ENCODE results near the gene SLC40A1.

Gene SLC40A1

DNA sequence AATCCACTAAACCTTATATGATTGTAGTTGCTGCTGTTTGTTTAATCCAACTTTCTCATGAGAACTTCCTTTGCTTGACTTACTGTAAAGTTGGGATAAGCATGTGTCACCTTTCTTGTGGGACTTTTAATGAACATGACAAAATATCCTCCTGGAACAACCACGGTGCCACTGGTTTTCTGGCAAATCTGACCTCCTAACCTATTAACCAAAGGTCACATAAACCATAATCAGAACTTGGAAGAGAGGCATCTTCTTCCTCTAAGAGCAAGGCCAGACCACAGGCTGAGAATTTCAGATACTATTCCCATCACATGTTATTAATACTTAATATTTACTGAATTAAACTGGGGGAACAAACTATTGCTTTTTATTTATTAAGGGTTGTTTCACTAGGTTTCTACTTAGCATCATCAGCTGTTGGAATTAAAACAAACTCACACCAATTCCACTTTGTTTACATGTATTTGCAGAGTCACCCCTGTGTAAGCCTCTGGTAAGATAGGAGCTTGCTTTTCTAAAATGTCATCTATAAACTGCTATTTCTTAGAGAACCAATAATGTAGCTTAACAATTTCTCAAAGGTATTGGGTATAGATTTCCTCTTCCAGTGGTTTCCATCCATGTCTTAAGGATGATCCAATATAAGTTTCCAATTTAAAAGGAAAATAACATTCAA, 2.2 kb downstream of the SLC40A1 start:
- Histone ChIP-seq H3K4me1 (no peaks in the 10 kb centered on the region; the same call in 1 of the 2 replicates), H3K4me3 (ENCODE audit: low read depth, low read length) (no peak overlapping the region)

DNA sequence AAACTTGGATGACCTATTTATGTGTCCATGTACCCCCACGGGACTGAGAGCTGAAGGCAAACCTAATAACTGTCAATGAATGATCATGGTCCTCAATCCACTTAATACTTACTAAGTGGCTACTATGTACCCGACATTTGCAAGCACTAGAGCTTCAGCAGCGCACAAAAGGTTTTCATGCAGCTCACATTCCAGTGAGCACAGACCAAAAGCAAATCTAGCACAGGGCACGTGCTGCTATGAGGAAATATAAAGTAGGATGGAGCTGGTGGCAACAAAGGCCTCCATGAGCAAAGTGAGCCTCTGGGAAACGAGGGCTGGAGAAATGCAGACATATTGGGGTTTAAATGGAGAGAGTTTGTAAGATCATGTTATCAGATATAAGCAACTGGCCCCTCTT, 3.5 kb downstream of the SLC40A1 start:
- no peaks in the 10 kb centered on the region; the same call in 1 of the 2 replicates for H3K4me1 ChIP-seq
- H3K27me3 ChIP-seq, result no peaks in the 10 kb centered on the region
- H3K36me3 ChIP-seq, result no peaks in the 10 kb centered on the region
- no peak for DNase-seq
- TF ChIP-seq, protein P1, sequence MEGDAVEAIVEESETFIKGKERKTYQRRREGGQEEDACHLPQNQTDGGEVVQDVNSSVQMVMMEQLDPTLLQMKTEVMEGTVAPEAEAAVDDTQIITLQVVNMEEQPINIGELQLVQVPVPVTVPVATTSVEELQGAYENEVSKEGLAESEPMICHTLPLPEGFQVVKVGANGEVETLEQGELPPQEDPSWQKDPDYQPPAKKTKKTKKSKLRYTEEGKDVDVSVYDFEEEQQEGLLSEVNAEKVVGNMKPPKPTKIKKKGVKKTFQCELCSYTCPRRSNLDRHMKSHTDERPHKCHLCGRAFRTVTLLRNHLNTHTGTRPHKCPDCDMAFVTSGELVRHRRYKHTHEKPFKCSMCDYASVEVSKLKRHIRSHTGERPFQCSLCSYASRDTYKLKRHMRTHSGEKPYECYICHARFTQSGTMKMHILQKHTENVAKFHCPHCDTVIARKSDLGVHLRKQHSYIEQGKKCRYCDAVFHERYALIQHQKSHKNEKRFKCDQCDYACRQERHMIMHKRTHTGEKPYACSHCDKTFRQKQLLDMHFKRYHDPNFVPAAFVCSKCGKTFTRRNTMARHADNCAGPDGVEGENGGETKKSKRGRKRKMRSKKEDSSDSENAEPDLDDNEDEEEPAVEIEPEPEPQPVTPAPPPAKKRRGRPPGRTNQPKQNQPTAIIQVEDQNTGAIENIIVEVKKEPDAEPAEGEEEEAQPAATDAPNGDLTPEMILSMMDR (IDR thresholded peaks at IDR 0.05; ENCODE audit: low read depth, low read length), result no peak
- H3K4me3 ChIP-seq (ENCODE audit: low read depth, low read length), result no peak overlapping the region
- no peaks in the 10 kb centered on the region for H3K9me3 ChIP-seq

More for the DNA sequence above, 2.2 kb downstream of the SLC40A1 start:
- H3K36me3 ChIP-seq, result no peaks in the 10 kb centered on the region
- no peak for DNase-seq
- H3K9me3 ChIP-seq, result no peaks in the 10 kb centered on the region
- TF ChIP-seq, protein P1 (IDR thresholded peaks at IDR 0.05; ENCODE audit: low read depth, low read length), result no peak
- H3K27me3 ChIP-seq, result no peaks in the 10 kb centered on the region

DNA sequence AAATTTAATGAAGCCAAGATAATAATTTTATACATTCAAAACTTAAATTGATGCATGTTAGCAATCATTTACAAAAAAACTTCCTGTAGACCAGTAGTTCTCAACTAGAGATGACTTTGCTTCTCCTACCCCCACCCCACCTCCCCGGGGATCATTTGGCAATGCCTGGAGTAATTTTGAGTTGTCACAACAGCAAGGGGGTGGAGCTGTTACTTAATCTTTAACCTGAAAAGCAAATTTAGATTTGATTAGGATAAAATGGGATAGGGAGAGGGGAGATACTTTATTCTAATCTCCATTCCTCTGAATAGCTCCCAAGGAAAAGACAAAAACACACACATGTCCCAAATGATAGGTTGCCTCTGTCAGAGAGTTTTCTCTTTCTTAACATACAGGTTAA, 4.2 kb downstream of the SLC40A1 start:
- H3K9me3 ChIP-seq, result no peaks in the 10 kb centered on the region
- no peak for DNase-seq
- H3K4me1 ChIP-seq, result no peaks in the 10 kb centered on the region; the same call in 1 of the 2 replicates
- H3K36me3 ChIP-seq, result no peaks in the 10 kb centered on the region
- TF ChIP-seq, protein P1 (IDR thresholded peaks at IDR 0.05; ENCODE audit: low read depth, low read length), result no peak
- H3K4me3 ChIP-seq (ENCODE audit: low read depth, low read length), result no peak overlapping the region
- no peaks in the 10 kb centered on the region for H3K27me3 ChIP-seq

DNA sequence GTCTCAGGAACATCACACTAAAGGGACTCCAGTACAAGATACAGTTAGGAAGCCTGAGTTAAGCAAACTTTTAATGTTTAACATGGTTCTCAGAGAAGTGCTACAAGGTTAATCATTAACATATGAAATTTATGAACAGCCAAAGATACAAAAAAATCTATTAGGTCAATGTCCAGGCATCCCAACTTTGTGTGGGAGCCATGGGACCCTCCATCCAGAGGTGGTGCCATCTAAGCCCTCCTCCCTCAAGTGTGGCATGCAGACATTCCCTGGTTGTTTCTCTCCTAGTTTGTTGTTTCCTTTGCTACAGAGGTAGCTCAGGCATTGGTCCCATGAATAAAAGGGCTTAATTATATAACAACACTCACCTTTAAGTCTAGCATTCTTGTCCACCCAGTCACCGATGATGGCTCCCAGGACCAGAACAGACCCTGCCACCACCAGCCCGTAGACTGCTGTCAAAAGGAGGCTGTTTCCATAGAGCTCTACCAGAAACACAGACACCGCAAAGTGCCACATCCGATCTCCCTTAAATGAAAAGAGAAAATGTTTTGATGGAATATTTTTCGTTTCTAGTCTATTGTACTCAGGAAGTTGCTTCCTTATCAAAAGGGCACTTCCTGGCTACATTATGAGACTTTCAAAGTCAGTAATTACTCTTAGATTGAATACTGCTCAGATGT, 5.7 kb downstream of the SLC40A1 start:
- Histone ChIP-seq H3K4me1 (no peaks in the 10 kb centered on the region; the same call in 1 of the 2 replicates), H3K36me3 (no peaks in the 10 kb centered on the region), H3K4me3 (ENCODE audit: low read depth, low read length) (no peak overlapping the region), H3K9me3 (no peaks in the 10 kb centered on the region), H3K27me3 (no peaks in the 10 kb centered on the region)
- TF ChIP-seq, protein P1 (IDR thresholded peaks at IDR 0.05; ENCODE audit: low read depth, low read length), result no peak
- no peak for DNase-seq

DNA sequence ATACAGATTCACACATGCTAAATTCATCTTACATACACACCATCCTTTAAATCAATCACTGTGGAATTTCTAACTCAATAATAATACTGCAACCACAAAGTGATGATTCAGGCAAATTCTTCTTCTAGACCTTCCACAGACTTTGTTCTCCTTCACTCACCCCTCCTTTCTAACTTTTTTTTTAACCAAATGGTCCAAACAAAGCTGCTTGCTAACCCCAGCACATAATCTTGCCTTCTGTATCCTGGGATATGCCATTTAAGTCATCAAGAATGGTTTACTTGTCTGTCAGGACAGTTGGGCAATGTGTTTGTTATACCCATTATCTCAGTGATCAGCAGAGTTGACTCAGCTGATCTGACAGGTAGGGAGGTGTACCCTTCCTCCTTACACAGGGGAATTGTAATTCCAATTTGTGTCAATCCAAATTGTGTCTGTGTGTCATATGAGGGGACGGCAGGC, 10.0 kb downstream of the SLC40A1 start:
- TF ChIP-seq, protein P1 (IDR thresholded peaks at IDR 0.05; ENCODE audit: low read depth, low read length), result no peak
- Histone ChIP-seq H3K4me3 (ENCODE audit: low read depth, low read length) (no peak overlapping the region), H3K4me1 (no peaks in the 10 kb centered on the region; the same call in 1 of the 2 replicates), H3K9me3 (no peaks in the 10 kb centered on the region), H3K27me3 (no peaks in the 10 kb centered on the region), H3K36me3 (no peaks in the 10 kb centered on the region)
- DNase-seq, result no peak

Measured in BE2C (cell line).